Measurements from ENCODE around the gene YARS1.

YARS1 gene

GRCh38 chr1:32759997-32760623 is 57.0 kb downstream of the YARS1 start:
- Histone ChIP-seq H3K4me1 (ENCODE audit: insufficient read depth, low read length, poor library complexity, severe bottlenecking) (peaks cover 6% of the 10 kb centered on the region), H3F3A (ENCODE audit: low read depth) (no peaks in the 10 kb centered on the region), H3K9ac (ENCODE audit: low read depth, low read length, poor library complexity, severe bottlenecking) (no peak overlapping the region), H3K27me3 (ENCODE audit: insufficient read depth, low read length, poor library complexity, severe bottlenecking) (no peaks in the 10 kb centered on the region), H3K4me3 (ENCODE audit: low read length, poor library complexity, severe bottlenecking) (no peak overlapping the region), H3K9me2 (replicated peaks; ENCODE audit: low read depth, low read length) (no peaks in the 10 kb centered on the region), H4K20me1 (ENCODE audit: insufficient read depth, low read length, poor library complexity, severe bottlenecking) (no peaks in the 10 kb centered on the region), H2AFZ (ENCODE audit: low read length) (no peak overlapping the region), H3K36me3 (ENCODE audit: insufficient read depth, low read length) (no peaks in the 10 kb centered on the region), H3K9me3 (ENCODE audit: insufficient read depth, low read depth, low read length) (no peaks in the 10 kb centered on the region), H3K79me2 (ENCODE audit: insufficient read depth, low read length) (no peaks in the 10 kb centered on the region), H3K4me2 (ENCODE audit: low read depth, low read length, poor library complexity, severe bottlenecking) (no peak overlapping the region)
- TF ChIP-seq CTCF (conservative IDR thresholded peaks at IDR 0.05; ENCODE audit: low read length): no peak
- no peak for TF ChIP-seq EZH2phosphoT487 (IDR thresholded peaks at IDR 0.05; ENCODE audit: borderline replicate concordance)

GRCh38 chr1:32759521-32759981 is 57.6 kb downstream of the YARS1 start:
- H3K36me3 ChIP-seq (ENCODE audit: insufficient read depth, low read length): no peaks in the 10 kb centered on the region
- H3K9ac ChIP-seq (ENCODE audit: low read depth, low read length, poor library complexity, severe bottlenecking): no peak overlapping the region
- no peaks in the 10 kb centered on the region for H4K20me1 ChIP-seq (ENCODE audit: insufficient read depth, low read length, poor library complexity, severe bottlenecking)
- no peaks in the 10 kb centered on the region for H3K9me3 ChIP-seq (ENCODE audit: insufficient read depth, low read depth, low read length)
- no peaks in the 10 kb centered on the region for H3K9me2 ChIP-seq (replicated peaks; ENCODE audit: low read depth, low read length)
- H3K79me2 ChIP-seq (ENCODE audit: insufficient read depth, low read length): no peaks in the 10 kb centered on the region
- H3F3A ChIP-seq (ENCODE audit: low read depth): no peaks in the 10 kb centered on the region
- H3K4me1 ChIP-seq (ENCODE audit: insufficient read depth, low read length, poor library complexity, severe bottlenecking): peaks cover 6% of the 10 kb centered on the region
- TF ChIP-seq CTCF (conservative IDR thresholded peaks at IDR 0.05; ENCODE audit: low read length): no peak
- TF ChIP-seq EZH2phosphoT487 (IDR thresholded peaks at IDR 0.05; ENCODE audit: borderline replicate concordance): no peak
- H3K27me3 ChIP-seq (ENCODE audit: insufficient read depth, low read length, poor library complexity, severe bottlenecking): no peaks in the 10 kb centered on the region
- no peak overlapping the region for H3K4me2 ChIP-seq (ENCODE audit: low read depth, low read length, poor library complexity, severe bottlenecking)
- H2AFZ ChIP-seq (ENCODE audit: low read length): no peak overlapping the region
- no peak overlapping the region for H3K4me3 ChIP-seq (ENCODE audit: low read length, poor library complexity, severe bottlenecking)

- H3K36me3 ChIP-seq (ENCODE audit: insufficient read depth, low read length): no peaks in the 10 kb centered on the region
- H3K9ac ChIP-seq (ENCODE audit: low read depth, low read length, poor library complexity, severe bottlenecking): no peak overlapping the region
- H3F3A ChIP-seq (ENCODE audit: low read depth): no peaks in the 10 kb centered on the region
- H4K20me1 ChIP-seq (ENCODE audit: insufficient read depth, low read length, poor library complexity, severe bottlenecking): no peaks in the 10 kb centered on the region
- no peaks in the 10 kb centered on the region for H3K27me3 ChIP-seq (ENCODE audit: insufficient read depth, low read length, poor library complexity, severe bottlenecking)
- peaks cover 6% of the 10 kb centered on the region for H3K4me1 ChIP-seq (ENCODE audit: insufficient read depth, low read length, poor library complexity, severe bottlenecking)
- H2AFZ ChIP-seq (ENCODE audit: low read length): no peak overlapping the region
- no peaks in the 10 kb centered on the region for H3K79me2 ChIP-seq (ENCODE audit: insufficient read depth, low read length)
- H3K9me3 ChIP-seq (ENCODE audit: insufficient read depth, low read depth, low read length): no peaks in the 10 kb centered on the region
- H3K9me2 ChIP-seq (replicated peaks; ENCODE audit: low read depth, low read length): no peaks in the 10 kb centered on the region
- H3K4me3 ChIP-seq (ENCODE audit: low read length, poor library complexity, severe bottlenecking): no peak overlapping the region
- TF ChIP-seq EZH2phosphoT487 (IDR thresholded peaks at IDR 0.05; ENCODE audit: borderline replicate concordance) (no peak), CTCF (conservative IDR thresholded peaks at IDR 0.05; ENCODE audit: low read length) (no peak)
- H3K4me2 ChIP-seq (ENCODE audit: low read depth, low read length, poor library complexity, severe bottlenecking): no peak overlapping the region
Measured at GRCh38 chr1:32758795-32759430, 58.2 kb downstream of the YARS1 start.
